Stimulated activated CD4-positive, alpha-beta T cell treated with anti-CD3 and anti-CD28 coated beads, Interleukin-2, amount 100 ng/mL, for 4 hours (primary cell): ENCODE results near the gene FASN.
"Not testable (repeated sequence)": the region's sequence is repeated elsewhere in the genome, so short reads cannot be mapped to it uniquely, and the experiment has no call there.

Source experiments
- DNase-seq: peaks from one replicate; pipeline ENCODE4 v3.0.0-alpha.2; 2020; ENCODE audit warnings: low read depth

Gene FASN

DNA sequence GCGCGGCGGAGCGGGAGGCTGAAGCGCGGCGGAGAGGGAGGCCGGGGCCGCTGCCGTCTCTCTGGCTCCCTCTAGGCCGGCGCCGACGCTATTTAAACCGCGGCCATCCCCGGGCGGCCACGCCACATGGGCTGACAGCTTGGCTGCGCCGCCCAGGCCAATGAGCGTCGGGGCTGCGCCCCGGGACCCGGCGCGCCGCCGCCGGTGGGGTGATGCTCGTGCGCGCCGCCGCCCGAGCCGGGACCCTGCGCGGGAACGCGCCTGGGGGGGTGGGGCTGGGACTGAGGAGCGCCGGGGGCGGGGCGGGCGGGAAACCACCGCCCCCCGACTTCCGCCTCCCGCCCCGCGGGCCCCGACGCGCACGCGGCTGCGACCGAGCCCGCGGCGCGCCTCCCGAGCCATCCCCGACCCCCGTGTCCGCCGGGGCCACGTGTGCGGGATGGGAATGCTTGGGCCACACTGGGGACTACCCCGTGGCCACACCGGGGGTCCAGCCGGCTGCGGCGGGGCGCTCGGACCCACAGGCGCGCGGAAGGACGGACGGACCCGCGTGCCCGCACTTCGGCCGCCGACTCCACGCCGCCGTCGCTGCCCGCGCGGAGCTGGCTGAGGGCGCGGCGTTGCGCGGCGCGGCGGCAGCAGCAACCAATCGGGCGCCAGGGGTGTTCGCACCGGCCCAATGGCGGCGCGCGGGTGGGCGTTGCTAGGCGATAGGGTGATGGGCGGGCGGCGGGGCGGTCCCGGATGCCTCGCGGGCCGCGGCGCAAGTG lies at the start of gene FASN:
FASN (minus strand) TSS at position 68 of the 770 bp plus-strand sequence. CDS start 1,791 bp downstream, outside the sequence.
- DNase-seq, result peak; percentile 89

DNA sequence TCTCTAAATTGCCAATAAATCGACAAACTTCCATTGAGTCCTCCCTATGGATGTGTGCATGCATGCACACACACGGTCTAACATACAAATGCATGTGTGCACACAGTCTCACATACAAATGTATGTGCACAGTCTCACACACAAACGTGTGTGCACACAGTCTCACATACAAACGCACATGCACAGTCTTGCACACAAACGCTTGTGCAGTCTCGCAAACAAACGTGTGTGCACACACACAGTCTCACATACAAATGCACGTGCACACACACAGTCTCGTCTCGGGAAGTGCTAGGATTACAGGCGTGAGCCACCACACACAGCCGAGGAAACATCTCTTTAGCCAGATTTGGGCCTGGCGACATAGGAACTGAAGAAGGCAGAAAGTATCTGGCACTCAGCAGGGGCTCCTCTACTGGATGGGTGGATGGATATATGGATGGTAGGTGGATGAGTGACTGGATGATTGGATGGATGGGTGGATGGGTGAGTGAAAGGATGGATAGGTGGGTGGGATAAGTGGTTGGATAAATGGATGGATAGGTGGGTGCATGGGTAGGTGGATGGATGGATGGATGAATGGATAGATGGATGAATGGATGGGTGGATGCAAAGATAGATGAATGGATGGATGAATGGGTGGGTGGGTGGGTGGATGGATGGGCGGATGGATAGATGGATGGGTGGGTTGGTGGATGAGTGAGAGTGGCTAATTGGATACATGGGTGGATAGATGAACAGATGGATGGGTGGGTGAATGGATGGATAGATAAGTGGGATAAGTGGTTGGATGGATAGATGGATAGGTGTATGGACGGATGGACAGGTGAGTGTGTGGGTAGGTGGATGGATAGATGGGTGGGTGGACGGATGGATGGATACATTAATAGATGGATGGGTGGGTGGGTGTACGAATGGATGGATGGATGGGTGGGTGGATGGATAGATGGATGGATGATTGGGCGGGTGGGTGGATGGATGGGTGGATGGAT lies 48.9 kb upstream of the FASN start:
- no peak for DNase-seq

DNA sequence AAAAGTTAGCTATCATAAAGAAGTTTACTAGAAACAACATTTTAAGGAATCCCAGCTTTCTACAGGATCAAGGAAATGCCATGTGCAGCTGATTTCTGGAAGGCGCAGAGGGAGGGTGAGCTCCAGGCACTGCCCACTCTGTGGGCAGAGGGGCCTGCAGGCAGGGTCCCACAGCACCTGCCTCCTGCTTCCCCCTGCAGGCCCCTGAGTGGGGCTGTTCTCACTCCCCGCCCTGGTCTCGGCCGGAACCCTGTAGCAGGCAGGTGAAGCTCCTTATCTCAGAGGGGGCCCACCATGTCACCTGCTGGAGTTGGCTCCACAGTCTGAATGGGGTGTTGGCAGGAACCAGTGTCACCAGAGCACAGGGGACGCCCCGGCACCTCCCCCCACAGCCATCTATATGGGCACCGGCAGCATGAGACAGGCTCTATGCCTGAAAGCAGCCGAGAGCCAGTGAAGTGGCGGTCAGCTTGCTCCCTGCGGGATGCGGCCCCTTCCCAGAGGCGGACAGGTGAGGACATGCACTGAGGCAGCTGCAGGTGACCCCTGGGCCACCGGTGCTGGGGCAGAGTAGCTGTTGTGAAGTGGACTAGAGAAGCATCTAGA lies 47.6 kb upstream of the FASN start:
- DNase-seq, result no peak

DNA sequence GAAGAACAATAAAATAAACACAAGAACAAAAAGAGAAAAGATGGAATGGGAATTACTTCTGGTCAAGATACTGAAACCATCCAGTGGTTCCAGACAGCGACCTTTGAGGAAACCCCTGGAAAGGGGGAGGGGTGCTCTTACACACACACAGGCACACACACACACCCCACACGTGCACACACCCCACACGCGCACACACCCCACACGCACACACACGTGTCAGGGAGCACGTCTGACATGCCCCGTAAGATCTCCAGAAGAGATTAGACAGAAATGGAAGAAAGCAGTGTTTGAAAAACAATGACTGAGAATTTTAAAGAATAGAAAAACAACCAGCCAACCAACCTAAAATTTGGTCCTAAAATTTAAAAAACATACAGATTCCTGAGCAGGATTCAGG lies 45.3 kb upstream of the FASN start:
- no peak for DNase-seq

DNA sequence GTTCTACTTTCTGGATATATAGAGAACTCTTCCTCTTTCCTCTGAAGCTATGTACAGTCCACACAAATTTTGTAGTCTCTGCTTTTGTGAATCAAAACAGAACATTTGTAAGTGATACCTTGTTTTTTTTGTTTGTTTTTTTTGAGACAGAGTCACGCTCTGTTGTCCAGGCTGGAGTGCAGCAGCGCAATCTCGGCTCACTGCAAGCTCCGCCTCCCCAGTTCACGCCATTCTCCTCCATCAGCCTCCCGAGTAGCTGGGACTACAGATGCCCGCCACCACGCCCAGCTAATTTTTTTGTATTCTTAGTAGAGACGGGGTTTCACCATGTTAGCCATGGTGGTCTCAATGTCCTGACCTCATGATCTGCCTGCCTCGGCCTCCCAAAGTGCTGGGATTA lies 41.9 kb upstream of the FASN start:
- not testable (repeated sequence) for DNase-seq

DNA sequence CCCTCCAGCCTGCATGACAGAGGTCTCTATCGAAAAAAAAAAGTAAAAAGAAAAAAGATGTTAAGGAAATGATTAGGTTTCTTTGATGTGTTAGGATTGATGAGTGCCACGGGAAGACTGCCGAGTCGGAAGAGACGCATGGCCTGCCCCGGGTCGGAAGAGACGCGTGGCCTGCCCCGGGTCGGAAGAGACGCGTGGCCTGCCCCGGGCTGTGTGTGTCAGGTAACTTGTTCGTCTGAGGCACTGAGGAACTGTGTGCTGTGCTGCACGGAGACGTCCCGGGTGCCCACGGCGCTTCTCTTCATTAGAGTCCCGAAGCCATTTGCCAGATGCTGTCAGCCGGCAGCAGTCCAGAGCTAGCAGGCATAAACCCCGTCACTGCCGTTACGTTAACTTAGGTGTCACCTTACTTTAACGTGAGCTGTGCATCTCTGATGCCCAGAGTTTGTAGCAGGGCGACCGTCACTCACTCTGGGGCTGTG lies 40.5 kb upstream of the FASN start:
- no peak for DNase-seq

DNA sequence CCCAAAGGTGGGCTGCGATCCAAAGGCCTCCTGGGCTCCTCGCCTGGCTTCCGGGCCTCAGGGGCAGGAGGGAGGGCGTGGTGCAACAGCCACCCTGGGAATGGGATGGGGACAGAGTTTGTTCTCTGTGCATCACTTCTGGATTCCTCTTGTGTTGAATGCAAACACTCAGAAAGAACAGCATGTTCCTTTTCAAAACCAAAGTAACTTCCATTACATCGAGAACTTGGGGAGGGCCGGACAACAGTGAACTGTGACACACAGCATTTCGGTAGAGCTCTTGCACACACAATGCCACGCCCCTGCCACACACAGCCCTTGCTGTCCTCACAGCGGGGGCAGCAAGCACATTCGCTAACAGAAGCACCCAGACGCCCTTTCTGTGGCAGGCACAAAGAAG lies 36.1 kb upstream of the FASN start:
- DNase-seq, result no peak

DNA sequence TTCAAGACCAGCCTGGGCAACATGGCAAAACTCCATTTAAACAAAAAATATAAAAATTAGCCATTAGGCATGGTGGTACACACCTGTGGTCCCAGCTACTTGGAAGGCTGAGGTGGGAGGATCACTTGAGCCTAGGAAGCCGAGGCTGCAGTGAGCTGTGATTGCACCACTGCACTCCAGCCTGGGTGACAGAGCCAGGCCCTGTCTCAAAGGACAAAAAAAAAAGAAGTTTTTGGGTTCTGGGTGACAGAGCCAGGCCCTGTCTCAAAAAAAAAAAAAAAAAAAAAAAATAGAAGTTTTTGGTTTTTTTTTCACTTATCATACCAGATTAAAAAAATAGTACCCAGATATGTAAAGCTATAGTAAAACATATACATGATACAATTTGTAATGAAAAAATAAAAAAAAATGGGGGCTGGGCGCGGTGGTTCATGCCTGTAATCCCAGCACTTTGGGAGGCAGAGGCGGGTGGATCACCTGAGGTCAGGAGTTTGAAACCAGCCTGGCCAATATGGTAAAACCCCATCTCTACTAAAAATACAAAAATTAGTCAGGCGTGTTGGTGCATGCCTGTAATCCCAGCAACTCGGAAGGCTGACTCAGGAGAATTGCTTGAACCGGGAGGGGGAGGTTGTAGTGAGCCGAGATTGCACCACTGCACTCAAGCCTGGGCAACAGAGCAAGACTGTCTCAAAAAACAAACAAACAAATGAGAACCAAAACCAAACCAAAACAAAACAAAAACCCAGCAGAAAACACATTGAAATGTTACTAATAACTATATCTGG lies 35.3 kb upstream of the FASN start:
- DNase-seq, result not testable (repeated sequence)

DNA sequence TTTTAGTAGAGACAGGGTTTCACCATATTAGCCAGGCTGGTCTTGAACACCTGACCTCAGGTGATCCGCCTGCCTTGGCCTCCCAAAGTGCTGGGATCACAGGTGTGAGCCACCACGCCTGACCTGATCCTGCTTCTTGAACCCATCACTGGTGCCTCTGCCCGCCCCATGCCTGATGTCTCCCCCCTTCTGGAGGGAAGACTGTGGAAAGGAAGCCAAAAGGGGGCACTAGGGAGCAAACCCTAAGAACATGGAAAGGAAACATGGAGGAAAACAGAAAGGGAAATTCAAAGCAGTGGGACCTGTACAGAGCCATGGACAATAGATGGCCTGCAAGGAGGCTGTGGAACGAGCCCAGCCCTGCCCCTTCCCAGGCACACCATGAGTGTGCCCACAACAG lies 31.1 kb upstream of the FASN start:
- DNase-seq, result no peak

DNA sequence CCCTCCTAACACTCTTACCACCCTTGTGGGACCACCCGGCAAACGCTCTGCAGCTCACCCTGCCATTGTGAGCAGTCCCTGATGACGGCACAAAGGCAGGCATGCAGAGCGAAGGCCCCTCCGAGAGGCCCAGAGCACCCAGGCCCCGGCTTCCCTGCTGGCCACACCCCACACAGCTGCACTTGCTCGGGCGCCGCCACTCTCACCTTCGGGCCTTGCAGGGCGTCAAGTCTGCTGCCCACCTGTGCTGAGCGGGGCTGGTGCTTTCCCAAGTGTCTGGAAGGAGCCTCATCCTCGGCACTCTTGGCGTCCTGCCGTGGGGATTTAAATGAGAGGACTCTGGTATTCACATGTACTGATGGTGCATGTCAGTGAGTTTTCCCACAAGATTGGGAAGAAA lies 30.3 kb upstream of the FASN start:
- DNase-seq, result no peak

DNA sequence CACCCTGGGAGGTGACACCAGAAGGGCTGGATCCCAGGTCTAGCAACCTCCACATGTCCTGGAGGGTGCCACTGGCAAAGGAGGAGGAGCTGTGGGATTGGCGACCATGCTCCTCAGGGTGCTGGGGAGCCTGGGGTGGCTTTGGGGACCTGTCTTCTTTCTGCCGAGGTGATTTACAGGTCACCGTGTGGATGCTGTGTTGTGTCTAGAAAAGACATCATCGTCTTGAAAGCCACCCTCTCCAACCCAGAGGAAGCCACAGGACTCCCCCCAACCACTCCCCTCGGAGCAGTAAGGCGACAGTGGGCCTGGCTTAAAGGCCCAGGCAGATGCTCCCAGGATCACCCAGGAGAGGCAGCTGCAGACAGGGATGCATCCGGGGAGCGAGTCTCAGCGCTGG lies 29.7 kb upstream of the FASN start:
- DNase-seq, result no peak

DNA sequence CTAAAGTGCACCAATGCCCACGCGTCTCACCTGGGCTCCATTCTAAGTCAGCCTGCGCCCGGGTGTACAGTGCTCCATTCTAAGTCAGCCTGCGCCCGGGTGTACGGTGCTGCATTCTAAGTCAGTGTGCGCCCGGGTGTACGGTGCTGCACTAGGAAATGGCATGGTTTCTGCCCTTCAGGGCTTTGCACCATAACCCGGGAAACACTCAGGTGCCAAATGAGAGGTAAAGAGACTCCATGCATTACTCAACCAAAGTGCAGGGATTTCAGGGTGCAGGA lies 29.2 kb upstream of the FASN start:
- no peak for DNase-seq

DNA sequence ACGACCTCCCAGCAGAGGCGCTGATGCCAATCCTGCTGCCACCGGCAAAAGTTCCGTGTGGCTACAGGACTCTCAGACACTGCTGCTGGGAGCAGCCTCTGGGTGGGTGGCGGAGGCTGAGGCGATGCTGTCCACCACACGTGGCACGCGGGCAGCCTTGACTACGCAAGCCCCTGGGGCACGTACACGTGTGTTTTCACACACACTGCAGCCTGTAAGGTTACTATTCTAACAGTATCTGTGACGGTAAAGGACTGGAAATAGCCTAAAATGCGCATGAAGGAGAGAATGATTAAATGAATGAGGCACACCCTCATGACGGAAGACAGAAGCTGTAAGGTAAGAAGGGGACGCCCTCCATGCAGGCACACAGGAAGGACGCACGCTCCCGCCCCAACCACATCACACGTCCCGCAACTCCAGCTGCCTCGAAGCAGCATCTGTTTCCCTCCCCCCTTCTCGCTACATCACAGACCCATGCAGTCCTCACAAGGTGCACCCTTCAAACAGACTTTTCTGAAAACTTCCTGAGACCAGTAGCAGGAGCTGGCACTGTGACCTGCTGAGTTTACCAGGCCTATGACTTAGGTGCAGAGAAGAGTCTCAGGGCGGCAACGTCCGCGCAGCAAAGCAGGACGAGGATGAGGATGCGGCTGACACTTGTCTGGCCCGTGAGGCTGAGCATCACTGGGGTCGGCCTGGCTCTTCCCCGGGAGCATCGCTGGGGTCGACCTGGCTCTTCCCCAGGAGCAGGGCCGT lies 28.7 kb upstream of the FASN start:
- DNase-seq, result peak; percentile 61

DNA sequence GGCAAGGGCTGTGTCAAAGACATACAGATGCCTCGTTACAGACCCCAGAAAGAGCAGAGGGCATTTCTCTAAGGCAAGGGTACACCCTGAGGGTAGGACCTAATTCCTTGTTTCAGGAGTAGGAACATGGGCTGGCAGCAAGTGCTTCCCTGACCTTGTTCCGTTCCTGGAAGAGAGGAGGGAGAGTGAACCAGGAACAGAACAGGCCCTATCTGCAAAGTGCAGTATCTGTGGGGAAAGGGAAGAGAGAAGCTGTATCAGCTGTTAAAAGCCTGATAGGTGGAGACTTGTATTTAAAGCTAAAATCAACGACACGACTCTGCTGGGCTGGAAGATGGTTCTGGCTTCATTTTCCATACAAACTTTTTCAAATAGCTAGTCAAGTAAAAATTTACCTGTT lies 26.1 kb upstream of the FASN start:
- no peak for DNase-seq

DNA sequence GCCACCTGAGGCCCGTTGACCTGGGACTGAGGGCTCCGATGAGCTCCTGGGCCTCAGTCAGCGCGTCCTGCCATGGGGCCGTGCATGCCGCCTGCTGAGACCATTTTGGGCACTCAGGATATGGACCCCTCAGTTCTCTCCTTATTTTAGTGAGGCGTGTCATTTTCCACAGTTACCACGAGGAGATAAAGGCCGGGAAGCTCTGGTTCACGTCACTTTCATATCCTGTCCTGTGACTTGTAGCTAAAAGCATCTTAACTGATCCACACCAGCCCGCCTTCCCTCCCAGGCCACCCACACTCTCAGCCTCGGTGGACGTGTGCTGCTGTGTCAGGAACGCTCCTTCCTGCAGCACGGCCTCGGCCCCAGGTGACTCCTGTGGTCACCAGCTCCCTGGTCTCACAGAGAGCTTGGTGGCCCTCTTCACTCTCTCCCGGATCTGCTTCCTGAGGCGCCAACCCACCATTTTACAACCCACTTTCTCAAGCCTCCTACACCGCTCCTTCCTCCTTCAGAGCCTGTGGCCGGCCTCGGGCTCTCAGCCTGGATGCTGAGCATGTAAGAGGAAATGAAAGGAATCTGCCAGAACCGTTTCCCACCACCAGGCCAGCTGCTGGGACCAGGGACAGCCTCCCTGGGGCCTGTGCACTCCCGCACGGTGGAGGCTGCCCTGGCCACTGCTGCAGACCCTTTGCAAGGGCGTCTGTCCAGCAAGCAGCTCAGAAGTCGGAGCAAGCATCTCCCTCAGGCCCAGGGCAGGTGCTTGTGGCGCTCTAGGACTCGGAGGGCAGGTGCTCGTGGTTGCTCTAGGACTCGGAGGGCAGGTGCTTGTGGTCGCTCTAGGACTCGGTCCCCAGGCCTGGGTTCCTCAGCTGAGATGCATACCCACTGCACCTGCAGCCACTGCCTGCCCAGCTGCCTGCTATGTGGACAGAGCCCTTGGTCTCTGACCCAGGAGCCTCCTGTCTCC lies 23.9 kb upstream of the FASN start:
- no peak for DNase-seq

DNA sequence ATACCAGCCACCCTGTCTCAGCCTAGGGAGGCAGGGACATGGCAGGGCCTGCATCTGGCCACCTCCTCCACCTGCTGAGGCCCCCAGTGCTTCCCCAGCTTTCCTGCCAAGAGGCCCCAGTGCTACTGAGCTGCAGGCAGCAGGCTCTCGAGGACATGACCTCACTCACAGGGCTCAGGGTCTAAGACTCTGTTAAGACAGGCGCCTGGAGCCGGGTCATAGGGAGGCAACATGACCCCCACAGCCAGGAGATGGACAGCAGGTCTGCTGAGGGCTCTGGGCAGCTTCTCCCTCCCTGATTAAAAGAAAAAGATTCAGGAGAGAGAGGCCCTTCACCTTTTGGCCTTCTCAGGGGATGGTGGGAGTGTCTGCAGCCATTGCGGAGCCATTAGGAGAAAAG lies 23.2 kb upstream of the FASN start:
- DNase-seq, result no peak

DNA sequence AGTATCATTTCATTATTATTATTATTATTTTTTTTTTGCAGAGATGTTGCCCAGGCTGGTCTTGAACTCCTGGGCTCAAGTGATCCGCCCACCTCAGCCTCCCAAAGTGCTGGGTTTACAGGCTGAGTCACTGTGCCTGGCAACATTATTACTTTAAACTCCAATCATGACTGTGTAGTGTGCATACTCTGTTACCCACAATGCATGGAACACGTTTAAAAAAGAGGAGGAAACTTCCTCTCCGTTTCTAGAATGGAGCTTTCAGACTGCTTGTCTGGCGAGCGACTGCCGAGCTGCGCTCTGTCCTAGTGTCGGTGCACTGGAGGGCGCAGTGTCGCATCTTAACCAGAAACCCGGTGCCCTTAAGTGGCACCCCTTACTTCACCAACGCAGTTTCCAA lies 22.1 kb upstream of the FASN start:
- no peak for DNase-seq

DNA sequence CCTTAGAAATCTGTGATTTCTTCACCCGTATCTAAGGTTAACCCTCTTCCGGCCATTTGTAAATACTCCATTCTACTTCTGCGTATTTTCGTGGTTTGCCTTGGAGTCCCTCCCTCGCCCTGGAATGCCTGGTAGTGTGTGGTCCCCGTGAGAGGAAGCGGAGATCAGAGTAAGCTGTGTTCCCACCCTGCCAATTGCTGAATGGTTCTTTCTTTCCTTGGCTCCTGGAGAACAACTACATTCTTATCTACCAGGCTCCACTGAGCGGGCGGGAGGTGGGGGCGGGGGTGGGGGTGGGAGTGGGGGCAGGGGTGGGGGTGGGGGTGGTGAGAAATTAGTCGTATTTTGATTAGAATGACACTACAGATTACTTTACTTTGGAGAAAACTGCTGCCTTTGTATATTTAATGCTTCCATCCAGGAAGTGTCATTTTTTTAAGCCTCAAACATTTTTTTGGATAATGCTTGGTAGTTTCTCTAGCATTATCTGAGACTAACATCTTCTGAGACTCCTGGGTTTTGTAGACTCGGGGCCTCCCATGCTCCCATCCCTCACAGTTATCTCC lies 20.9 kb upstream of the FASN start:
- DNase-seq, result no peak

DNA sequence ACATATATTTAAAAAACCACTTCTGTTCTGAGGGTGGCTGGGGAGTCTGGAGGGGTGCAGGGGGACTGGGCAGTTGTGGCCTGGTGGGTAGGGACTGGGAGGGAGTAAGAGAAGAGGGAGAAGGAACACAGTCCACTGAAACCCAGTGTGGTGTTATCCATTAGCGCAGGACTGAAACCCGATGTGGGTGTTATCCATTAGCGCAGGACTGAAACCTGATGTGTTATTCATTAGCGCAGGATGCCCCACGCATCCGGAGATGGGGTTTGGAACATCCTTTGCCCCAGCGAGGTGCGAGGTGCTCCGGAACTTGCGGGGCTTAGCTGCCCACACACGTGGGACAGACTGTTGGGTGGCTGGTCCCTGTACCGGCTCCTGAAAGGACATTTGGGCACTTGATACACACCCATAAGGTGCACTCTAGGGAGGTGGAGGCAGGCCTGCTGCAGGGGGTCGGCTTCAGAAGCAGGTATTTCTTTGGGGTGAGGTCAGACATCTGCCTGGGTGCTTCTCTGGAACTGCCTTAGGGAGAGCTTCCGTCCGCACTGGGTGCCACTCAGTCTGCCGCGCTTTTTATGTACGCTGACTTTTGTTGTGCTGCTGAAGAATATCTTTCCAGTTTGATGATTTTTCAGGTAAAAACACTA lies 20.3 kb upstream of the FASN start:
- no peak for DNase-seq
